Iris pigment epithelial cell (primary cell): ENCODE data around the gene KLK7.
"Not testable (repeated sequence)": the region's sequence is repeated elsewhere in the genome, so short reads cannot be mapped to it uniquely, and the experiment has no call there.

Experiments
- DNase-seq: peaks from one replicate; pipeline ENCODE4 v3.0.0-alpha.2; 2011; ENCODE audit warnings: low read depth

The KLK7 gene

DNA sequence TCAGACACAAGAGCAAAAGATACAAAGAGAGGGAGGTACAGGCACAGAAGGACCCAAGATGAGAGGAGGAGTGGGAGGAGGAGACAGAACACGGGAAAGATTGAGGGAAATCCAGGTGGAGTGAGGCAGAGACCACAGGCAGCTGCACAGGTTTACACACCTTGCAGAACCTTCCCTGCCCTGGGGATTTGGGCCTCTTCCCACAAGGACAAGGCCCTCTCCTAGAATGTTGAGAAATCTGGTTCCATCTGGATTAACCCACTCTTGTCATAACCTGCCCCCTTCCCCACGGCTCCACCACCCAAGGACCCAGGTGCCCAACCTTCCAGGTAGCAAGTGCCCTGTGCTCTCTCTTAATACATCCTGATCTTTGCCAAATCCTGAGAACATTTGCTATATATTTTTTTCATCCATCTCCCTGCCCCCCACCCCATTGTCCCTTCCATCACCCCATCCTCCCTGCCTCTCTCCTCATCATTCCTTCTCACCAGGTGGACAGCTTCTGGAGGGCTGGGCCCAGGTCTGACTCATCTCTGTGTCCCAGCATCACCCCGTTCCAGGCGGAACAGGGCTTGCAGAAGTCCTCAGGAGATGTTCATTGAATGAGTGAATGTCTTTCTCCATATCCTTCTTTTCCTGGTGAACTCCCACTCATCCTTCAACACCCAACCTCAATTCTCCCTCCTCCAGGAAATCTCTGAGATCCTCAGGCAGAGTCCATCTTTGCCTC lies 26.5 kb upstream of the KLK7 start:
- no peak for DNase-seq

DNA sequence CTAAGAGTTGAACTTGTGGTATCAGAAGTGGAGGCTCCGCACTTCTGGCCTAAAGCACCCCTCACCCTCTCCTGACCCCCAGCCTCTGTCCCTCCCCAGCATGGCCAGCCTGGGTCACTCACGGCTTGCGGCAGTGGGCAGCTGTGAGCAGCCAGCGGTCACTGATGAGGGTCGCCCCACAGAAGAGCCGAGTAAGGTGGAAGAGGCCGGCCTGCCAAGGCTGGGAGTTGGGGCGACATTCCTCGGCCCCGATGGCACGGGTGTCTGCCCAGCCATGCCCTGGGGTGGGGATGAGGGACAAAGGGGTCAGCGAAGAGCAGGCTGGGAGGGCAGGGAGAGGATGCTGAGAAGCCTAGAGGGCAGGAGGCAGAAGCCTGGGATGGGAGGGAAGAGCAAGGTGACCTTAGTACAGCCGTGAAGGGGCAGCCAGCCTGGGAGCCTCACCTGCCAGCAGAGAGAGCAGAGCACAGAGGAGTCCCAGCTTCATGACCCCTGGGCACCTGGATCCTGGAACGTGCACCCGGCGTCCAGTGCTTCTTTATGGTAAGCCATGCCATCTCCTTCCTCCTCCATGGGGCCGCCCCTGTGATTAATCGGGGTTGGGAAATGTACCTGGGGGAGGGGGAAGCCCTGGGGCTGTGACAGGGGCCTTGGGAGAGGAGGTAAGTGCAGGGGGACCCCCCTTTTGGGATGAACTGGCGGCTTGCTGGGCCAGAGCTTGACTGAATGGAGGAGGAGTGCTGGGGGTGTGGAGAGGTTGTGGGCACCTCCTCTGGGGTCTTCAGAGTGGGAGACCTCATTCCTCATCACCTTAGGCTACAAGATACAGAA lies 25.6 kb upstream of the KLK7 start:
- DNase-seq, result no peak

DNA sequence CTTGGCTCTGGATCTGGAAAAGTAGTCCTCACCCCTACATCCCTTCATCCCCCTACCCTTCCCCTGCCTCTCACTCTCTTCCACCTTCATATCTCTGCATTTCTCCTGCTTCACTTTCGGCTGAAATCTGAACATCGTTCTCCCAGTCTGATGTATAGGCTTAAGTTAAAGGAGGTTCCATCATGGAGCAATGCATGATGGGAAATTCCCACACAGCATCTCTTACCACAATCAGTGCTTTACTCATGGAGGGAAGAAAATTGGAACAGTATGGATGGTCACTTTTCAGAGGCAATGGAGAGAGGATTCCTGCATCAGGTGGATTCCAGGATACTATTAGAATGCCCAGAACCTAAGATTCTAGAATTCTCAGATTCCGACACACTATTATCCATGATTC lies 23.8 kb upstream of the KLK7 start:
- no peak for DNase-seq

DNA sequence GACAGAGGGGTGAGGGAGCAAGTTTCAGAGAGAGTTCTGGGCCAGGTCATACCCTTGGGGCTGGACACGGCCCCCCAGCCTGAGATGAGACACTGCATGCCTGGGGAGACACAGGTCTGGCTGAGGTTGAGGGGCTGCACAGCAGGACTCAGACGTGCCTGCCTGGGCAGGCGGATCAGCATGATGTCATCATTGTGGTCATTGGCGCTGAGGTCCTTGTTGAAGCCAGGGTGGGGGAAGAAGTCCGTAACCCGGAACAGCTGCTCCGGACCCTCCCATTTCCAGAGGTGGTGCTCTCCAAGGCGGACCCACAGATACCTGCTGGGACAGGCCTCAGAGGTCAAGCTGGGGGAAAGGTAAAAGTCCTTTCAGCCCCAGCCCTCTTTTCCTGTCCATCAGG lies 22.7 kb upstream of the KLK7 start:
- no peak for DNase-seq

DNA sequence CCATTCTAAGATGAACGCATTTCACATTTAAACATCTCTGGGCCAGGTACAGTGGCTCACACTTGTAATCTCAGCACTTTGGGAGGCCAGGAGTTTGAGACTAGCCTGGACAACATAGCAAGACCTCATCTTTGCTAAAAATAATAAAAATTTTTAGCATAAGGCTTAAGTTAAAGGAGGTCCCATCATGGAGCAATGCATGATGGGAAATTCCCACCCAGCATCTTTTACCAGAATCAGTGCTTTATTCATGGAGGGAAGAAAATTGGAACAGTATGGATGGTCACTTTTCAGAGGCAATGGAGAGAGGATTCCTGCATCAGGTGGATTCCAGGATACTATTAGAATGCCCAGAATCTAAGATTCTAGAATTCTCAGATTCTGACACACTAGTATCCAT lies 21.5 kb upstream of the KLK7 start:
- no peak for DNase-seq

DNA sequence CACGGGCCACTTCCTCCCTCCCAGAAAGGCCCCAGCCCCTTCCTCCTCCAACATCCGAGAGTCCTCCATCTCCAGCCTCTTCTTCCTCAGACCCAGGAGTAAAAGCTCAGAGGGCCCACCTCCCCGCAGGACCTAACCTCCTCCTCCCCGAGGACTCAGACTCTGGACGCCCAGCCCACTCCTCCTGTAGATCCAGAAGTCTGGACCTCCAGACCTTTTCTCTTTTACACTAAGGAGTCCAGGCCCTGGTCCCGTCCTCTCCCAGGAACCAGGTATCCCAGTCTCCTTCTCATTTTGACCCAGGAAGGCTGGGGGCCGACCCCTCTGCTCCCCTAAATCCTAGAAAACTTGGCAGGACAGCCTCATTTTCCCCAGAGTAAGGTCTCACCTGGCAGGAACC lies 19.6 kb upstream of the KLK7 start:
- DNase-seq, result no peak

DNA sequence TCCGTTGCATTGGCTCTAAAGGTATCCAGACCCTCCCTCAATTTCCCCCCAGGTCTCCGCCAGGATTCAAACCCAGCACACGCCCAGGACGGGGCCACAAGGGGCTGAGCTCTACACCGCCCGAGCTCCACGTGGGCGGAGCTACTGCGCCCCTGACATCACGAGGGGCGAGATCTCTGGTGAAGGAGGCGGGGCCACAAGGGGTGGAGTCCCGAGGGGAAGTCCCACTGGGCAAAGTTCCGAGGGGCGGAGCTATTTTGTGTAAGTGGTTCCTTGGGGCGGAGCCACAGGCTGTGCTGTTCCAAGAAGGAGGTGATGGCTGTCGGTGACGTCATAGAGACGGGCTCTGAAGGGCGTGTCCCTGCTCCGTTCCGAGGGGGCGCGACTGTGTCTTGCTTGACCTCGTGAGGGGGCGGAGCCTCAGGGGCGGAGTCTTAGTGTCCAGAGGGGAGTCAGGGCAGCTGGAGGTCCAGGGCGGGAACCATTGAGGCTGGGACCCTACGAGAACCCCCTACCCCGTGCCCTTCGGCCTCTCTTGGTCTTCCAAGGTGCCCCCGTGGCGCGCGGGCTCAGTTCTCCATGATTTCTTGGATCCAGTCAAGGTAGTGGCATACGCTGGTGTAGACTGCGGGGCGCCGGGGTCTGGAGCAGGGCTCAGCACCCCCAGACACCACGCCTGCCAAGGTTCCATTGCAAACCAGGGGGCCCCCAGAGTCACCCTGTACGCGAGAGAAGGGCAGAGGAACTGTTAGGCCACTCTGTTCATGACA lies 19.0 kb upstream of the KLK7 start:
- no peak for DNase-seq

DNA sequence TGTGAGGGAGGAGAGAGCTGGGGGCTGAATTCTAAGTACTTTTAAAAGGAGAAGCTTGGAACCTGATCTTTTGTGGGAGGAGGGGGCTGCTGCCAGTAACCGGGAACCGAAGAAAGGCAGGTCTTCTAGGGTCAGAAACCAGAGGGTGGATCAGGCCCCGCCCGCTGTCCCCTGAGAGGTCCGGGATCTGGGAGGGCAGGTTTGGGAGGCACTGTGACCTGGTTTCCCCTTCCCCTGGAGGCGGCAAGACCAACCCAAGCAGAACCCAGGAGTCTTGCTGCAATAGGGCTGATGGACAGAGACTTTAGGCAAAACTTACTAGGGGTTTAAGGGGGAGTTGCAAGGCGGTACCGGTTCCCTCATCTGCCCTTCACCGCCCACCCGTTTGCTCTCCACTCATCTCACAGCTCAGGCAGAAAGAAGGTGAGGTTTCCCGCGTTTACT lies 18.4 kb upstream of the KLK7 start:
- no peak for DNase-seq

DNA sequence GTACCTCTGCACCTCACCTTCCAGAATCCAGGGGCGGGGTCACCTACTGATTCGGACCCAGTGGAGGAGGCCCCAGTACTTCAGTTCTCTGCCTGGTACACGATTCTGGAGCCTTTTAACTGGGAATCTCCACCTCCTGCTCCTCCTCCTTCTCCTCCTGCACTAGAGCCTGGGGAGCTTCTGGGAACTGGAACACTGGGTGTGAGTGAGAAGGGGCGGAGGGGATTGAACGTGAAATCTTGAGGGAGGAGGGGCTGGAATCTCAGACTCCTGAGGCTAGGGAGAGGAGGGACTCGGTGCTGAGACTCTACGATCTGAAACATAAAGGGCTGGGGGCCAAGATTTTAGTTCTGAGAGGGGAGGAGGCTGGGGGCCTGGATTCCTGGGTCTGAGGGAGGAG lies 17.8 kb upstream of the KLK7 start, which contains the start of gene KLK8:
Gene KLK8, minus strand, starts transcription at position 90 of the 400 bp plus-strand sequence. CDS start 437 bp downstream, outside the sequence.
- DNase-seq, result no peak

DNA sequence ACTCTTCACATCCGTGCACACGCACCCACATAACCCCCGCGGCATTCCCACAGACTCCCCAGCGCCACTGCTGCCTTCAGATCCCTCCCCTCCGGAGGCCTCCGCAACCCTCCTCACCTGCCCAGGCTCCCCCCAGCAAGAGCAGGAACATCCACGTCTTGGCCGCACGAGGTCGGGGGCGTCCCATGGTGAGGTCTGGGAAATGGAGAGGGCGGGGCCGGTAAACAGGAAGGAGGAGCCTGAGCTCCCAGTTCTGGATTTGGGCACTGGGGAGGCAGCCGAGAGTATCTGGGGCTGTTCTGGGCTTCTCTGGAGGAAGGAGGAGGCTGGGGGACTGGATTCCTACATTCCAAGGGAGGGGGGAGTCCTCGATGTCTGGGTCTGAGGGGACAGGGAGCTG lies 17.3 kb upstream of the KLK7 start:
- no peak for DNase-seq

DNA sequence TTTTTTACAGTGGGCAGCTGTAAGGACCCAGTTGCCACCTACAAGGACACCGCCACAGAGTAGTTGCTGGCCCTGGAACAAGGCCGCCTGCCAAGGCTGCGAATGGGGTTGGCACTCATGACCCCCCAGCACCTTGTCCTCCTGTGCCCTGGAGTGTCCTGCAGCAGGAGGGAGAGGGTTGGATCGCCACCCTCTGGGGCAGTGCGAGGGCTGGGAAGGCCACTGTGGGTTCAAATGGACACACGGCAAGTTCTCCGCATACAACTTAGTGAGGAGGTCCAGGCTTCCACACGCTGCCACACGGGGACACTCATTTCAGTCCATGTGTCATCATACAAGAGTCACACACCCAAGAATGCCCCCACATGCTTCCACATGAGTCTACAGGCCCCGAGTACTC lies 16.7 kb upstream of the KLK7 start:
- no peak for DNase-seq

DNA sequence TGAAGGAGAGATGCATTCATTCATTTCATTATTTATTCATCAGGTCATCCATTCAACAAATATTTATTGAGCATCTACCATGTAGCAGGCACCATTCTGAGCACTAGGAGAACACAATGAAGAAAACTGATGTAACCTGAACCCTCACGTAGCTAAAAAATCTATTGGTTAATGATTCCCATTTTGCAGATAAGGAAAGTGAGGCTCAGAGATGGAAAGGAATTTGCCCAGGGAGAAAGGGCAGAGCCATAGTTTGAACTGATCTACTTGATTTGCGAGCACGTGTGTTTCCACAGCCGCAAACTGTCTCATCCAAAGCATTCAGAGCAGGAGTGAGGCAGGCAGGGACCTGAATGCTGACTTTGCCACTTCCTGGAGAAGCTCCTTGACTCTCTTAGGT lies 15.0 kb upstream of the KLK7 start:
- no peak for DNase-seq

DNA sequence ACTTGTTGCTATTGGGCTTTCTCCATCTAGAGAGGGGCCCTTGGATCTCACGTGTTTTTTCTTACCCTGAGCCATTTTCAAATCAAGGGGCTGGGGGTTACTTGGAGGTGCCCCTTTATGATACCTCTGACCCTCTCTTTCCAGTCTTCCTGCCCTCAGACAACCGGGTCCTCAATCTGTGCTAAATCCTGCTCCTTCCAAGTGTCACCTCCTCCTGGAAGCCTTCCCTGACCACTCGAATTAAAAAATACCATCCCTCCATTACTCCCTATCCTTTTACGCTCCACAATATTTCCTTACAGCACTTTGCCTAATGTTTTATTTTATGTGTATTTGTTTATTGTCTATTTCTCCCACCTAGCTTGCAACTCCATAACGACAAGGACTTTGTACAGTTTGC lies 14.3 kb upstream of the KLK7 start:
- DNase-seq, result no peak

DNA sequence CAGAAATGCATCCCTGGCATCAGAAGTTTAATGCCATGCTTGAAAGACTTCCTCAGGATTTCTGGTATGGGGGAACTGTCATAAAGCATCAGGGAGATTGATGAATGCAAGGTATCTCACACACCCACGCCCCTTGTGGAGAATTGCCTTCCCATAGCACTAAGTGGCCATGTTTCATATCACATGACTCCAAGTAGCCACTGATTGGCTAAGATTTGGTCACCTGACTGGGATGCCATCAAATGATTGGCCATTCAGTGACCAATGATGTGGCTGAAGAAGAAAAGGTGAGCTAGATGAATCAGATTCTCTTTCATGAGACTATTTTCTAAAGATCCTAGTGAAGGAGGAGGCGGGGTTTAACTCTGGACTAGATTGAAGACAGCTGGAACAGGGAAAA lies 10.4 kb upstream of the KLK7 start:
- no peak for DNase-seq

DNA sequence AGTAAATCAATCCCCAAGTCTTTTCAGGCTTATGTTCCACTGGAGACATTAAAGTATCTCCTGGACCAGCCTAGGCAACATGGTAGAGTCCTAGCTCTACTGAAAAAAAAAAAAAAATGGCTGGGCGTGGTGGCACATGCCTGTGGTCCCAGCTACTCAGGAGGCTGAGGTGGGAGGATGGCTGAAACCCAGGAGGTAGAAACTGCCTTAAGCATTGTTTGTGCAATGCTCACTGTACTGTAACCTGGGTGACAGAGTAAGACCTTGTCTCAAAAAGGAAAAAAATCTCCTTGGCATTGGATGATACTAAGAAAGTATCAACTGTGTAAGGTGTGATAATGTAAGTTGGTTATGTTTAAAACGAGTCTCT lies 8.9 kb upstream of the KLK7 start:
- DNase-seq, result no peak

DNA sequence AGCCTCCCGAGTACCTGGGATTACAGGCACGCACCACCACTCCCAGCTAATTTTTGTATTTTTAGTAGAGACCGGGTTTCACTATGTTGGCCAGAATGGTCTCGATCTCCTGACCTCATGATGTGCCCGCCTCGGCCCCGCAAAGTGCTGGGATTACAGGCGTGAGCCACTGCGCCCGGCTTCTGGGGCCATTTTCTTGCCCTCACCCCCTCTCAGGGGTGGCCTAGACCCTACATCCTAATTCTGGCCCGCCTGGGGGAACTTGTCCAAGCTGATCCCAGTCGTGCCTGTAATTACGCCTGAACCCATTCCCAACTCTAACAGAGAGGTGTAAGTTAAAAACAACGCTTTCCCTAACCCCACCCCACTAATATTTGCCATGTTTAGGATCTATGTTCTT lies 699 bp upstream of the KLK7 start:
- DNase-seq, result not testable (repeated sequence)

DNA sequence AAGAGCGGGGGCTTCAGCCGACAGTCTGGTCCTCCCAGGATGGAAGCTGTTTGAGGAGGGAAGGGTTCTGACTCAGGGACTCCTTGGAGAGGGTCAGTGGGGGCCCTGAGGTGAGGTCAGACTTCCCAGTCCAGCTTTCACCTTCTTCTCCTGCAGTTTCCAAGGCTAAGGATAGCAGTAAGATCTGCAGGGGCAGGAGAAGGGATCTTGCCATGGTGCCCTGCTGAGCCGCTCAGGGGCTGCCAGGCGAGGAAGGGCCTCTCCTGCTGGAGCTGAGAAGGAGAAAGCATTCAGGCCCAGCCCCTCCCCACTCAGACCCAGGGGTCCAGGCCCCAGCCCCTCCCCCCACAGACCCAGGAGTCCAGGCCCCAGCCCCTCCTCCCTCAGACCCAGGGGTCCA lies 1.5 kb downstream of the KLK7 start:
- no peak for DNase-seq

DNA sequence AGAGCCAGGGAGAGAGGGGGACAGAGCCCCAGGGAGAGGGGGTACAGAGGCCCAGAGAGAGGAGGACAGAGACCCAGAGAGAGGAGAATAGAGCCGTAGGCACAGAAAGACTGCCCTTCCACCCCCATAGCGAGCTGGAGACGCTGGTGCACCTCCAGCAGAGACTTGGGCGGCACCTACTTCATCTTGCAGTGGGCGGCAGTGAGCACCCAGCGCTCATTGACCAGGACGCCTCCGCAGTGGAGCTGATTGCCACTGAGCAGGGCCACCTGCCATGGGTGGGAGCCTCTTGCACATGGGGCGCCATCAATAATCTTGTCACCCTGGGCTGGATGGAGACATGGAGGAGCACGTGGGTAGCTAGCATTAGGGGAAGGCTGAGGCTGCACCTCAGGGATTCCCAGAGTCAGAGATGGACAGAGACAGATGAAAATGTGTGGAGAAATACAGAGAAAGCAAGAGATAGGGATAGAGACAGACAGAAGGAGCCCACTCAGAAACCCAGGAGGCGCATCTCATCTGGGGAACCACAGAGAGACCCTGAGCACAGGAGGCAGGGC lies 2.0 kb downstream of the KLK7 start:
- DNase-seq, result no peak

DNA sequence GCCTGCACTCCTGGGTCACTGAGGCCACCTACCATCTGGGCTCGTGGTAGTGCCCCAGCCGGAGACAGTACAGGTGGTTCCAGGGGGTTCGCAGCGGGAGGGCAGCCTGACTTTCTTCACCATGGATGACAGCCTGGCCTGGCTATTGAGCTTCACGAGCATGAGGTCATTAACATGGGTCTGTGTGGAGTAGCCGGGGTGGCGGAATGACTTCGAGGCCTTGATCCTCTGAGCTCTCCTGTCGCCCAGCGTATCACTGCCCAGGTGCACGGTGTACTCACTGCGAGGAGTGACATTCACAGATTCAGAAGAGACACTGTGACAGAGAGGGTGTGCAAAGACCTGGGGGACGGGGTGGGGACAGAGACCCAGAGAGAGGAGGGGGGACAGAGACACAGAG lies 3.5 kb downstream of the KLK7 start:
- no peak for DNase-seq

DNA sequence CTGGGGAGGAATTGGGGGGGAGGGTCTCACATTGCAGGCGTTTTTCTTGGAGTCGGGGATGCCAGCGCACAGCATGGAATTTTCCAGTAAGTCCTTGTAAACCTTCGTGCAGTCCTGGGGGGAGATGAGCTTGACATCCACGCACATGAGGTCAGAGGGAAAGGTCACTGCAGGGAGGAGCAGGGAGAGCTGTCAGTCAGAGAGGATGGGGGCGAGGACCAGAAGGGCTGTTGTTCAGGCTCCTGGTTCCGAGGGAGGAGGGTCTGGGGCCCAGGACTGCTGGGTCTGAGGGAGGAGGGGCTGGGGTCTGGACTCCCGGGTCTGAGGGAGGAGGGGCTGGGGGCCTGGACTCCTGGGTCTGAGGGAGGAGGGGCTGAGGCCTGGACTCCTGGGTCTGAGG lies 4.0 kb downstream of the KLK7 start:
- DNase-seq, result no peak

DNA sequence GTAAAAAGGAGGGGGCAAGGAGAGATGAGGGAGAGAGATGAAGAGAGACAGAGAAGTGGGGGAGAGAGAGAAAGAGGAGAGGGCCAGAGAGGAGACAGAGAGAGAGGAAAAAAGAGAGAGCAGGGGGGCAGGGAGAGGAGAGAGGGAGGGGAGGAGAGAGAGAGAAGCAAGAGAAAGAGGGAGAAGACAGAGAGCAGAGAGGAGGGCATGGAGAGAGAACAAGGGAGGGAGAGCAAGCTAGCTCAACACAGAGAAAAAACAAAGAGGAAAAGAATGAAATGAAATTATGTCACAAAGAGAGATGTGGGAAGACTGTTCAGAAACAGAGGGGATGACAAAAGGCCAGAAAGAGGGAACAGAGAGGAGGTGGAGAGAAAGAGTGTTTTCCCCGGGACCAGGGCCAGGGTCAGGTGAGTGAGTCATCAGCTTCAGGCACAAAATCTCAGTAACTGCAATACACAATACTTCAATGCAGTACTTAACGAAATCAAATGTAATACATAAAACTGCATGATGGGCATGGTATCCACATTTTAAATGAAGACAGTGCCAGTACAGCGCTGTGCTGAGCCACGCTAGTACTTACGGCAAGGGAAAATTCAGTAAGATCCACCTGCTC lies 4.8 kb downstream of the KLK7 start:
- DNase-seq, result no peak

DNA sequence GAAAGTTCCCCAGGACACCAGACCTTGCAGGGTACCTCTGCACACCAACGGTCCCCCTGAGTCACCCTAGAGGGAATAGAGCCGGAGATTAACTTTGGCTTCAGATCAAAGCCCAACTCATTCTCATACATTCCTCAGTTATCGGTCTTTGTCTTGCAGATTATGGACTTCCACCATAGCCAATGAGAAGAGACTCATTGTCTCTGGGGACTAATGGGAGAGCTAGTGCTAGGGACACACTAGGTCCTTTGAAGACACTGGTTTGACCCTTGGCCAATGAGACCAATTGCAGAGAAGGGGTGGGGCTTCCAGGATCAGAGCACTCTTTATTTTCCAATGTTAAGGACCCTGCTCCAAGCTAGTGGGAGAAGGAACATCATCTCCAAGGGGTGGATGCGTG lies 6.1 kb downstream of the KLK7 start:
- DNase-seq, result no peak
